HG03045 (cell line): ENCODE results near the gene TMEM179.

ENCODE experiments used
- ATAC-seq: cut with Tn5 transposase; IDR thresholded peaks from one replicate; pipeline ENCODE4 v1.9.1; 2021; ENCODE audit warnings: mild to moderate bottlenecking, moderate library complexity; ENCODE audit not compliant: unreplicated experiment

TMEM179 gene

GRCh38 chr14:104558231-104559027 is 46.1 kb downstream of the TMEM179 start:
- ATAC-seq = no peak

GRCh38 chr14:104557766-104558165 is 46.8 kb downstream of the TMEM179 start:
- ATAC-seq = no peak

GRCh38 chr14:104557086-104557485 is 47.5 kb downstream of the TMEM179 start:
- ATAC-seq = no peak

- no peak for ATAC-seq
Measured at GRCh38 chr14:104556256-104557021, 48.1 kb downstream of the TMEM179 start.

GRCh38 chr14:104555430-104556255 is 48.9 kb downstream of the TMEM179 start:
- ATAC-seq = no peak

- no peak for ATAC-seq
Measured at GRCh38 chr14:104554608-104555429, 49.8 kb downstream of the TMEM179 start.

GRCh38 chr14:104554088-104554607 is 50.4 kb downstream of the TMEM179 start:
- ATAC-seq = no peak

GRCh38 chr14:104553166-104554087 is 51.1 kb downstream of the TMEM179 start:
- ATAC-seq = no peak

GRCh38 chr14:104552738-104553125 is 51.8 kb downstream of the TMEM179 start:
- no peak for ATAC-seq

- no peak for ATAC-seq
Measured at GRCh38 chr14:104551851-104552737, 52.5 kb downstream of the TMEM179 start.

GRCh38 chr14:104550861-104551728 is 53.5 kb downstream of the TMEM179 start:
- ATAC-seq = no peak

GRCh38 chr14:104550340-104550860 is 54.2 kb downstream of the TMEM179 start:
- no peak for ATAC-seq

GRCh38 chr14:104549536-104550339 is 54.8 kb downstream of the TMEM179 start:
- no peak for ATAC-seq

- ATAC-seq = no peak
Measured at GRCh38 chr14:104548802-104549535, 55.6 kb downstream of the TMEM179 start.

- no peak for ATAC-seq
Measured at GRCh38 chr14:104547998-104548700, 56.4 kb downstream of the TMEM179 start.
